Measurements from ENCODE around the gene BROX.
"Not testable (repeated sequence)": the region's sequence is repeated elsewhere in the genome, so short reads cannot be mapped to it uniquely, and the experiment has no call there.

Gene BROX

GRCh38 chr1:222712253-222713090, at the start of gene BROX, which contains the start of gene AIDA:
Gene BROX, plus strand, starts transcription at chr1:222712564. Its CDS starts 3,136 bp downstream, at chr1:222715700.
Gene AIDA, minus strand, starts transcription at chr1:222712491. Its CDS starts 174 bp downstream, at chr1:222712317.
- DNase-seq (ENCODE audit: low read depth), result peak; percentile 90
- TF ChIP-seq, protein P1, sequence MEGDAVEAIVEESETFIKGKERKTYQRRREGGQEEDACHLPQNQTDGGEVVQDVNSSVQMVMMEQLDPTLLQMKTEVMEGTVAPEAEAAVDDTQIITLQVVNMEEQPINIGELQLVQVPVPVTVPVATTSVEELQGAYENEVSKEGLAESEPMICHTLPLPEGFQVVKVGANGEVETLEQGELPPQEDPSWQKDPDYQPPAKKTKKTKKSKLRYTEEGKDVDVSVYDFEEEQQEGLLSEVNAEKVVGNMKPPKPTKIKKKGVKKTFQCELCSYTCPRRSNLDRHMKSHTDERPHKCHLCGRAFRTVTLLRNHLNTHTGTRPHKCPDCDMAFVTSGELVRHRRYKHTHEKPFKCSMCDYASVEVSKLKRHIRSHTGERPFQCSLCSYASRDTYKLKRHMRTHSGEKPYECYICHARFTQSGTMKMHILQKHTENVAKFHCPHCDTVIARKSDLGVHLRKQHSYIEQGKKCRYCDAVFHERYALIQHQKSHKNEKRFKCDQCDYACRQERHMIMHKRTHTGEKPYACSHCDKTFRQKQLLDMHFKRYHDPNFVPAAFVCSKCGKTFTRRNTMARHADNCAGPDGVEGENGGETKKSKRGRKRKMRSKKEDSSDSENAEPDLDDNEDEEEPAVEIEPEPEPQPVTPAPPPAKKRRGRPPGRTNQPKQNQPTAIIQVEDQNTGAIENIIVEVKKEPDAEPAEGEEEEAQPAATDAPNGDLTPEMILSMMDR (IDR thresholded peaks at IDR 0.05; ENCODE audit: insufficient read depth, low read depth, low read length, missing control alignments), result no peak
- H3K4me3 ChIP-seq (ENCODE audit: low read length), result peak within 1 kb of the TSS; percentile 95

DNA sequence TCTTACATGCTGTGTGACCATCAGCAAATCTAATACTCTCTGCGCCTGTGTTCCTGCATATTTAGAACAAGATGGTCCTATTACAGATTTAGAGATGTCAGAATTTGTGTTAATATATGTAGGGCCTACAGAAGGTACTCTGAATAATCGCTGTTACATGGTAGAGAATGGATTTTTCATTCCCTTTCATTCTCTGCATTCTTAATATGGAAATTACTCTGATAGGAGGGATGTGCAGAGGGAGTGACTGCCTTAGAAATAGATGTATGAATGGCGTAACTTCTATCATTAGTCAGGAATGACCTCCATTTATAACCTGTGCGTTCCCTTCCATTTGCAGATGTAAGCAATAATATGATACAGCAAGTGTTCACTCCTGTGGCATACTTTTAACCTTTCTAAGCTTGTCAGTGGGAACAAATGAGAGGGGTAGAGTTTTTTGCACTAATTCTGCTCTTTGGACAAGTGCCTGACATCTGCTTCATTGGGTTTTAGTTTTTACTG, 48.9 kb upstream of the BROX start:
- no peak for DNase-seq (ENCODE audit: low read depth)

DNA sequence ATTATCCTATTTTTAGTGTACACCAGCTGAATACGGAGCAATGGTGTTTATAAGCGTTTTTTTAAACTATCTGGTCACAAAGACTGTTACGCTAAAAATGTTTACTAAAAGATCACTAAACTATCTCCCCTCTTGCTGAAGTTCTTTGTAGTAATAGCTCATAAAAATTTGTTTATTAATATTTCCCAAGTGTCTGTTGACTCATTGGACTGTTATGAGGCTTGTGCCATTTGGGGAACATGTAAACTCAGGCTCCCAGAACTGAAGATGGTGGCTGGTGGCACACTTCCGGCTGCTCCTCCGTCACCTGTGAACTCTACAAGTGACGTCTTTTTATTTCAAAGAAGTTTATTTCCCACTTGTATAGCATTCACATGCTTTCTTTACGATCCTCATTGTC, 46.4 kb upstream of the BROX start:
- TF ChIP-seq, protein P1 (IDR thresholded peaks at IDR 0.05; ENCODE audit: insufficient read depth, low read depth, low read length, missing control alignments), result no peak
- no peak overlapping the region for H3K4me3 ChIP-seq (ENCODE audit: low read length)
- no peak for DNase-seq (ENCODE audit: low read depth)

More for the DNA sequence above, 48.9 kb upstream of the BROX start:
- no peak overlapping the region for H3K4me3 ChIP-seq (ENCODE audit: low read length)
- TF ChIP-seq, protein P1 (IDR thresholded peaks at IDR 0.05; ENCODE audit: insufficient read depth, low read depth, low read length, missing control alignments), result no peak

GRCh38 chr1:222668184-222668583, 44.2 kb upstream of the BROX start:
- DNase-seq (ENCODE audit: low read depth); H3K4me3 ChIP-seq (ENCODE audit: low read length): not testable (repeated sequence)

GRCh38 chr1:222669107-222669506, 43.3 kb upstream of the BROX start:
- not testable (repeated sequence) for DNase-seq (ENCODE audit: low read depth); H3K4me3 ChIP-seq (ENCODE audit: low read length)

GRCh38 chr1:222670110-222670509, 42.3 kb upstream of the BROX start:
- no peak overlapping the region for H3K4me3 ChIP-seq (ENCODE audit: low read length)
- TF ChIP-seq, protein P1 (IDR thresholded peaks at IDR 0.05; ENCODE audit: insufficient read depth, low read depth, low read length, missing control alignments), result no peak

DNA sequence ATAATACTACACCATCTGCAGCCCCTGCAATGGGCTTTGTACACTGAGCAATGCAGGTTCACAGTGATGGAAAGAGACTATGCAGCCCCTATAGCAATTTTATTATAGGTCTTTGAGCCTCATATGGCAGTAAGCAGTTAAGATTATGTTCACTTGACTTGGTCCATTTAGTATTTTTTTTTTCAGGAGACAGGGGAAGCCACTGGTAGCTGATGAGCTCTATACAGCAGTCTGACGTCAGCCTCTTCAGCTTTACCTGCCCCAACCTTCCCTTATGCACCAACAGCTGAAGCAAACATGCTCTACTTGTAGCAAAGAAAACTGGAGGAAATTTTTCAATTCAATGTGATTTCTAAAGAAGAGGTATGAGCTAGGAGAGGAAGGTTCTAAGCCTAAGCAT, 32.3 kb upstream of the BROX start:
- no peak overlapping the region for H3K4me3 ChIP-seq (ENCODE audit: low read length)
- TF ChIP-seq, protein P1 (IDR thresholded peaks at IDR 0.05; ENCODE audit: insufficient read depth, low read depth, low read length, missing control alignments), result no peak
- no peak for DNase-seq (ENCODE audit: low read depth)

More at GRCh38 chr1:222670110-222670509, 42.3 kb upstream of the BROX start:
- DNase-seq (ENCODE audit: low read depth), result no peak

GRCh38 chr1:222691016-222691415, 21.3 kb upstream of the BROX start:
- DNase-seq (ENCODE audit: low read depth), result no peak
- TF ChIP-seq, protein P1 (IDR thresholded peaks at IDR 0.05; ENCODE audit: insufficient read depth, low read depth, low read length, missing control alignments), result no peak

More at GRCh38 chr1:222691016-222691415, 21.3 kb upstream of the BROX start:
- no peak overlapping the region for H3K4me3 ChIP-seq (ENCODE audit: low read length)

All from epithelial cell of esophagus (primary cell).